CD14-positive monocyte (primary cell): ENCODE measurements around the gene SEC22B. TPM values are rescaled to one million over a fixed set of nuclear protein-coding genes. Genes with fewer than 3 reads are reported as not detected.
A peak's percentile ranks its signal among the peaks of the same experiment; 100 is the strongest.
"Not testable (repeated sequence)": the region's sequence is repeated elsewhere in the genome, so short reads cannot be mapped to it uniquely, and the experiment has no call there.

Experiments used
- DNase-seq, 3 donors: peaks; one replicate each; pipeline ENCODE4 v3.0.0-alpha.2; 2011 to 2022
- H2AFZ ChIP-seq: 2 replicates; pipeline ENCODE4 v1.6.0; 2012; ENCODE audit warnings: mild to moderate bottlenecking, low read depth, low read length, inconsistent platforms; ENCODE audit not compliant: insufficient read depth, poor library complexity, severe bottlenecking
- H3K27ac ChIP-seq, 2 donors: 1 replicate in 1 of 2; 2 replicates in 1 of 2; pipeline ENCODE4 v1.5.1; 2012 to 2013; ENCODE audit warnings: low read length in 2 of 2, control low read depth in 1 of 2, inconsistent platforms in 1 of 2, low read depth in 1 of 2, mild to moderate bottlenecking in 1 of 2
- H3K27me3 ChIP-seq, 2 donors: one replicate each; pipeline versions ENCODE4 v1.6.0 to v1.6.1; 2011 to 2013; ENCODE audit warnings: low read length in 2 of 2; ENCODE audit not compliant: control insufficient read depth in 2 of 2, insufficient read depth in 2 of 2
- H3K36me3 ChIP-seq, 2 donors: replicated peaks in 1 of 2; 1 replicate in 1 of 2; 2 replicates in 1 of 2; pipeline versions ENCODE4 v1.5.1 to v1.6.1; 2012 to 2013; ENCODE audit warnings: low read length in 2 of 2, control low read depth in 1 of 2, inconsistent platforms in 1 of 2, mild to moderate bottlenecking in 1 of 2; ENCODE audit not compliant: insufficient read depth in 2 of 2, control insufficient read depth in 1 of 2
- H3K4me1 ChIP-seq, 2 donors: 1 replicate in 1 of 2; 2 replicates in 1 of 2; pipeline versions ENCODE4 v1.5.1 to v1.6.1; 2012 to 2013; ENCODE audit warnings: low read length in 2 of 2, control low read depth in 1 of 2, inconsistent platforms in 1 of 2, mild to moderate bottlenecking in 1 of 2, moderate library complexity in 1 of 2; ENCODE audit not compliant: insufficient read depth in 2 of 2, control insufficient read depth in 1 of 2
- H3K4me2 ChIP-seq: replicated peaks from 2 replicates; pipeline ENCODE3; 2012; ENCODE audit warnings: low read length, moderate library complexity, mild to moderate bottlenecking; ENCODE audit not compliant: poor library complexity, severe bottlenecking; ENCODE audit errors: extremely low read depth
- H3K4me3 ChIP-seq, 3 experiments: fragments of 200-600 bp in 1 of 3; sonication (generic) in 1 of 3; replicated peaks in 1 of 3; 1 replicate in 2 of 3; 2 replicates in 1 of 3; pipeline ENCODE4 v1.5.1; 2011 to 2013; ENCODE audit warnings: low read length in 3 of 3, mild to moderate bottlenecking in 3 of 3, control low read depth in 2 of 3, low read depth in 2 of 3, inconsistent platforms in 1 of 3, moderate library complexity in 1 of 3
- H3K79me2 ChIP-seq: 2 replicates; pipeline ENCODE4 v1.6.0; 2012; ENCODE audit warnings: mild to moderate bottlenecking, control low read depth, inconsistent platforms, low read length, moderate library complexity; ENCODE audit not compliant: insufficient read depth
- H3K9ac ChIP-seq: 2 replicates; pipeline ENCODE4 v1.6.0; 2017; ENCODE audit warnings: low read length, mild to moderate bottlenecking; ENCODE audit not compliant: insufficient read depth, poor library complexity, severe bottlenecking
- H3K9me3 ChIP-seq, 2 donors: replicated peaks in 1 of 2; 1 replicate in 1 of 2; 2 replicates in 1 of 2; pipeline versions ENCODE4 v1.5.1 to v1.6.1; 2012 to 2013; ENCODE audit warnings: low read length in 2 of 2, control low read depth in 1 of 2; ENCODE audit not compliant: control insufficient read depth in 1 of 2, insufficient read depth in 1 of 2
- H4K20me1 ChIP-seq: 2 replicates; pipeline ENCODE4 v1.6.0; 2012; ENCODE audit warnings: mild to moderate bottlenecking, low read length, control low read depth, moderate library complexity; ENCODE audit not compliant: insufficient read depth
- H3K27ac Mint-ChIP-seq, 7 donors: one replicate each; pipeline ENCODE4 v1.8.0; 2020; ENCODE audit warnings: mild to moderate bottlenecking in 7 of 7, mixed read lengths in 7 of 7, moderate library complexity in 6 of 7, inconsistent platforms in 2 of 7
- H3K27me3 Mint-ChIP-seq, 3 donors: one replicate each; pipeline ENCODE4 v1.8.0; 2021 to 2022; ENCODE audit warnings: low read depth in 3 of 3, mild to moderate bottlenecking in 3 of 3, mixed read lengths in 3 of 3, moderate library complexity in 3 of 3, inconsistent platforms in 1 of 3
- H3K36me3 Mint-ChIP-seq, 2 donors: one replicate each; pipeline ENCODE4 v1.8.0; 2020; ENCODE audit warnings: mixed read lengths in 2 of 2, inconsistent platforms in 1 of 2, mild to moderate bottlenecking in 1 of 2
- H3K4me1 Mint-ChIP-seq: one replicate; pipeline ENCODE4 v1.8.0; 2020; ENCODE audit warnings: mild to moderate bottlenecking, mixed read lengths
- H3K4me3 Mint-ChIP-seq, 2 donors: one replicate each; pipeline ENCODE4 v1.8.0; 2020; ENCODE audit warnings: mild to moderate bottlenecking in 2 of 2, mixed read lengths in 2 of 2, moderate library complexity in 1 of 2
- H3K9me3 Mint-ChIP-seq, 7 donors: one replicate each; pipeline ENCODE4 v1.8.0; 2020 to 2022; ENCODE audit warnings: mixed read lengths in 7 of 7, mild to moderate bottlenecking in 6 of 7, moderate library complexity in 6 of 7, inconsistent platforms in 2 of 7
- CTCF ChIP-seq: fragments of 200-600 bp; IDR thresholded peaks from one replicate; pipeline ENCODE4 v1.8.0; 2022; ENCODE audit warnings: antibody characterized with exemption, mild to moderate bottlenecking
- WGBS: methylation state at CpG from one replicate; pipeline ENCODE4 v1.1.5; 2013; ENCODE audit warnings: missing lambda C conversion rate; ENCODE audit not compliant: insufficient coverage; 5-methylcytosine and 5-hydroxymethylcytosine counted together
- intact Hi-C, 2 donors: fragments of 100-400 bp; cut with micrococcal nuclease; formaldehyde crosslinking; loops; one replicate each; pipeline versions ENCODE4 v1.15.0 to v1.15.1; 2023
- polyA plus RNA-seq, 3 donors: library from polyadenylated mRNA; depleted of rRNA in 1 of 3; unstranded in 2 of 3; stranded (reverse) in 1 of 3; fragments of 300-500 nt in 2 of 3; fragments of >200 nt in 1 of 3; fragmentation: Illumina TruSeq in 2 of 3; gene quantifications; 1 replicate in 2 of 3; 2 replicates in 1 of 3; pipeline ENCODE4 v1.2.3, GENCODE V29; 2012 to 2021

Gene SEC22B
- polyA plus RNA-seq, 3 donors = 10.1 to 23.5 (median 18.9) TPM

GRCh38 chr1:120136086-120136485 is 40.2 kb downstream of the SEC22B start:
- H4K20me1 ChIP-seq, H3K9me3 ChIP-seq, H3K4me3 ChIP-seq, DNase-seq, intact Hi-C loops, H3K27me3 ChIP-seq, H2AFZ ChIP-seq, H3K4me2 ChIP-seq, H3K9ac ChIP-seq, H3K36me3 Mint-ChIP-seq, H3K36me3 ChIP-seq, H3K27ac Mint-ChIP-seq, H3K4me3 Mint-ChIP-seq, H3K79me2 ChIP-seq, H3K27ac ChIP-seq, H3K27me3 Mint-ChIP-seq, H3K9me3 Mint-ChIP-seq: not testable (repeated sequence)
- WGBS = no CpG with 5 or more reads among the region's 1 CpG
- H3K4me1 ChIP-seq = peaks cover 22 to 24% of the 10 kb centered on the region in 2 donors
- peaks cover 18% of the 10 kb centered on the region for H3K4me1 Mint-ChIP-seq

- H3K79me2 ChIP-seq, H2AFZ ChIP-seq, H3K27ac Mint-ChIP-seq, H3K36me3 Mint-ChIP-seq, H3K27me3 Mint-ChIP-seq, H3K36me3 ChIP-seq, H3K27me3 ChIP-seq, intact Hi-C loops, H3K27ac ChIP-seq, H3K9me3 ChIP-seq, H3K4me3 ChIP-seq, H3K4me3 Mint-ChIP-seq, DNase-seq, H3K9me3 Mint-ChIP-seq, H4K20me1 ChIP-seq, H3K4me2 ChIP-seq, H3K9ac ChIP-seq: not testable (repeated sequence)
- H3K4me1 Mint-ChIP-seq = peaks cover 23% of the 10 kb centered on the region
- peaks cover 29 to 31% of the 10 kb centered on the region in 2 donors for H3K4me1 ChIP-seq
These were observed 42.4 kb downstream of the SEC22B start for GRCh38 chr1:120133928-120134325.

- Histone ChIP-seq H2AFZ (no peak overlapping the region), H3K4me3 (no peak overlapping the region), H3K79me2 (no peaks in the 10 kb centered on the region), H4K20me1 (no peaks in the 10 kb centered on the region), H3K27ac (peak overlapping the region in 1 of 2 donors; percentile 57), H3K9me3 (no peaks in the 10 kb centered on the region), H3K4me1 (peaks cover 31% of the 10 kb centered on the region in 2 donors), H3K9ac (no peak overlapping the region), H3K4me2 (no peak overlapping the region), H3K36me3 (no peaks in the 10 kb centered on the region), H3K27me3 (no peaks in the 10 kb centered on the region)
- Mint-ChIP-seq H3K27me3 (no peaks in the 10 kb centered on the region), H3K27ac (peak overlapping the region; percentile 3 to 84 (median 56)), H3K36me3 (no peaks in the 10 kb centered on the region), H3K4me3 (no peak overlapping the region), H3K4me1 (peaks cover 23% of the 10 kb centered on the region), H3K9me3 (no peaks in the 10 kb centered on the region)
- intact Hi-C loops = no loop called here
- TF ChIP-seq CTCF = no peak
- no peak for DNase-seq
- WGBS = 80% methylated on average over 2 of the region's 2 CpGs
These were observed 42.9 kb downstream of the SEC22B start for GRCh38 chr1:120133228-120133927.

GRCh38 chr1:120132406-120132763 is 43.9 kb downstream of the SEC22B start:
- H4K20me1 ChIP-seq, H3K36me3 ChIP-seq, DNase-seq, intact Hi-C loops, H3K79me2 ChIP-seq, H3K4me2 ChIP-seq, H3K4me3 Mint-ChIP-seq, H3K9me3 Mint-ChIP-seq, H3K9ac ChIP-seq, H2AFZ ChIP-seq, H3K27me3 ChIP-seq, H3K9me3 ChIP-seq, H3K27me3 Mint-ChIP-seq, H3K36me3 Mint-ChIP-seq, H3K4me3 ChIP-seq: not testable (repeated sequence)
- Histone ChIP-seq H3K27ac (peak overlapping the region; percentile 9 to 81), H3K4me1 (peaks cover 36 to 37% of the 10 kb centered on the region in 2 donors)
- peak overlapping the region; percentile 72 to 92 (median 89) for H3K27ac Mint-ChIP-seq
- no CpG with 5 or more reads among the region's 2 CpGs for WGBS
- peaks cover 25% of the 10 kb centered on the region for H3K4me1 Mint-ChIP-seq
